Measurements from ENCODE around the gene PRKCE. TPM values are rescaled to one million over a fixed set of nuclear protein-coding genes. Genes with fewer than 3 reads are reported as not detected.
A peak's percentile ranks its signal among the peaks of the same experiment; 100 is the strongest.

PRKCE gene
- total RNA-seq, 1 donor from 2014 or later = 18.4 TPM

- Mint-ChIP-seq H3K27me3 (ENCODE audit: low read depth) (no peaks in the 10 kb centered on the region), H3K36me3 (peaks cover 40% of the 10 kb centered on the region), H3K4me3 (no peak overlapping the region), H3K27ac (no peak overlapping the region), H3K9me3 (peaks cover 24% of the 10 kb centered on the region), H3K4me1 (peaks cover 19% of the 10 kb centered on the region)
- DNase-seq (ENCODE audit: low spot score in 2 of 2, unreplicated experiment in 2 of 2) = no peak
- TF ChIP-seq CTCF (IDR thresholded peaks at IDR 0.05; ENCODE audit: unreplicated experiment) = no peak
Measured at GRCh38 chr2:46091961-46092667, 440.6 kb downstream of the PRKCE start.

- H3K27me3 Mint-ChIP-seq (ENCODE audit: low read depth) = no peaks in the 10 kb centered on the region
- H3K27ac Mint-ChIP-seq = no peak overlapping the region
- DNase-seq (ENCODE audit: low spot score in 2 of 2, unreplicated experiment in 2 of 2) = no peak
- H3K4me1 Mint-ChIP-seq = peaks cover 27% of the 10 kb centered on the region
- TF ChIP-seq CTCF (IDR thresholded peaks at IDR 0.05; ENCODE audit: unreplicated experiment) = no peak
- H3K36me3 Mint-ChIP-seq = peaks cover 23% of the 10 kb centered on the region
- no peak overlapping the region for H3K4me3 Mint-ChIP-seq
- H3K9me3 Mint-ChIP-seq = peaks cover 24% of the 10 kb centered on the region
Measured at GRCh38 chr2:46094689-46095088, 443.2 kb downstream of the PRKCE start.

DNA sequence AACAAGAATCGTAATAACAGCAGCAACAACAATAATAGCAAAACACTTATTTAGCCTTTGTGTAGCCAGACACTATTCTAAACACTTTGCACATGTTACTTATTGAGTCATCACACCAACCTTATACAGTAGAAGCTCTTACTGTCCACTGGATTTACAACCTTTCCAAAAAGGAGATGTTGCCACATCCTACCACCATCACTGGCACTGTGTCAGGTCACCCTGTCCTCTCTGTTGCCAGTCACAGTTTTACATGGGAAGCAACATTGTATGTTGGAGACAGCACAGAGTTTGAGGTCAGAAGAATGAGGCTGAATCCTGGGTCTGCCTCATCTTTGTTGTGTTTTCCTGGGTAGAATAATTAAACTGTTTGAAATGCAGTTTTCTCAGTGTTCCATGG lies 444.4 kb downstream of the PRKCE start:
- no peak for TF ChIP-seq CTCF (IDR thresholded peaks at IDR 0.05; ENCODE audit: unreplicated experiment)
- H3K9me3 Mint-ChIP-seq = peaks cover 24% of the 10 kb centered on the region
- DNase-seq (ENCODE audit: low spot score in 2 of 2, unreplicated experiment in 2 of 2) = no peak
- H3K4me3 Mint-ChIP-seq = no peak overlapping the region
- H3K27me3 Mint-ChIP-seq (ENCODE audit: low read depth) = no peaks in the 10 kb centered on the region
- no peak overlapping the region for H3K27ac Mint-ChIP-seq
- H3K4me1 Mint-ChIP-seq = peaks cover 24% of the 10 kb centered on the region
- H3K36me3 Mint-ChIP-seq = peaks cover 23% of the 10 kb centered on the region

GRCh38 chr2:46096260-46096659 lies 444.8 kb downstream of the PRKCE start:
- no peaks in the 10 kb centered on the region for H3K27me3 Mint-ChIP-seq (ENCODE audit: low read depth)
- H3K4me1 Mint-ChIP-seq = peaks cover 21% of the 10 kb centered on the region
- H3K9me3 Mint-ChIP-seq = peaks cover 24% of the 10 kb centered on the region
- peaks cover 25% of the 10 kb centered on the region for H3K36me3 Mint-ChIP-seq
- H3K4me3 Mint-ChIP-seq = no peak overlapping the region
- DNase-seq (ENCODE audit: low spot score in 2 of 2, unreplicated experiment in 2 of 2) = no peak
- no peak overlapping the region for H3K27ac Mint-ChIP-seq
- no peak for TF ChIP-seq CTCF (IDR thresholded peaks at IDR 0.05; ENCODE audit: unreplicated experiment)

DNA sequence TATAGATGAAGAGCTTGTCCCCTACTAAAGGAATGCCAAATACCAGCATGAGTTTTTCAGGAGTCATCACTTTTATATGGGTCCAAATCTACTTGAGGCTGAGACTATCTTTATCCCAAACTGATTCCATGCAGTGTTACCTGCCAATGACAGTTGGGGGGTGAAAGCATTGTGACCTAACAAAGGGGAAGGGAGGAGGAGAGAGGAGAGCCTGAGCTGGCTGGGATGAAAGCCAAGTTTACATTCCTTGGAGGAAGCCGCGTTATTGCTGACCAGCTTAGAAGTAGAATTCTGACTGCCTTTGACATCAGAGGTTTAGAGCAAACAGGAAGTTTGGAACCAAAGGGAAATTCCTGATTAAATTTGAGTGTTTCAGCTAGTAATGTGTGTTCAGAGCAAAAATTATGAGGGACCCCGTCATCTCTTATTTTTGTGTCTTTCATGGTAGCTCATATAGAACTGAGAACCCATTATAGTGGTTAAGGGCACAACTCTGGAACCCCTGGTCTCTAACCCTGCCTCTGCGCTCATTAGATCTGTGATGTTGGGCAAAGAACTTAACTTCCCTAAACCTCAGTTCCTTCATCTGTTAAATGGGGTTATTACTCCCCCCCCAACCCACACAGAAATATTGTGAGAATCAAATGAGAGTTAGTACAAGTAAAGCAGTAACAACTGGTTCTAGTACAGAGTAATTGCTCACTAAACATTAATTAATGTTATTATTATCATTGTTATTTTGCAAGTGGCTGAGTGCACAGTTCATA lies 446.4 kb downstream of the PRKCE start:
- H3K27ac Mint-ChIP-seq = peak overlapping the region; percentile 80

More for the DNA sequence above, 446.4 kb downstream of the PRKCE start:
- Mint-ChIP-seq H3K27me3 (ENCODE audit: low read depth) (no peaks in the 10 kb centered on the region), H3K4me3 (no peak overlapping the region), H3K9me3 (peaks cover 30% of the 10 kb centered on the region), H3K4me1 (peaks cover 8% of the 10 kb centered on the region), H3K36me3 (peaks cover 29% of the 10 kb centered on the region)
- TF ChIP-seq CTCF (IDR thresholded peaks at IDR 0.05; ENCODE audit: unreplicated experiment) = no peak
- DNase-seq (ENCODE audit: low spot score in 2 of 2, unreplicated experiment in 2 of 2) = peak; percentile 31 to 53

Data from mesothelial cell of epicardium (in vitro differentiated cells).